B cell (primary cell): Measurements from ENCODE around the gene TWF2. TPM values are rescaled to one million over a fixed set of nuclear protein-coding genes. Genes with fewer than 3 reads are reported as not detected.
A peak's percentile ranks its signal among the peaks of the same experiment; 100 is the strongest.

Experiments used
- ATAC-seq: fragments of 200-7000 bp; cut with Tn5 transposase; one replicate; pipeline ENCODE4 v1.10.0; 2021; ENCODE audit warnings: low read depth, mild to moderate bottlenecking, moderate number of reproducible peaks, moderate library complexity
- CTCF ChIA-PET: fragments of 350-600 bp; sonication (Branson Sonifier 250); formaldehyde crosslinking; loops from one replicate; lab custom pipeline; 2021; ENCODE audit warnings: antibody characterized with exemption, inconsistent platforms; lab: Charles Lee
- POLR2A ChIA-PET: fragments of 350-600 bp; sonication (Branson Sonifier 250); formaldehyde crosslinking; loops from one replicate; lab custom pipeline; 2021; ENCODE audit warnings: antibody characterized with exemption; lab: Charles Lee
- DNase-seq: peaks from one replicate; pipeline ENCODE4 v3.0.0; 2013
- H2AFZ ChIP-seq: 2 replicates; pipeline ENCODE4 v1.6.1; 2012; ENCODE audit warnings: mild to moderate bottlenecking, low read depth, low read length; ENCODE audit not compliant: insufficient read depth, poor library complexity, severe bottlenecking
- H3K27ac ChIP-seq, 2 donors: 1 replicate in 1 of 2; 2 replicates in 1 of 2; pipeline ENCODE4 v1.5.1; 2012 to 2013; ENCODE audit warnings: low read length in 2 of 2, mild to moderate bottlenecking in 2 of 2, moderate library complexity in 1 of 2
- H3K27me3 ChIP-seq, 4 experiments: fragments of 200-600 bp in 1 of 4; sonication (generic) in 1 of 4; replicated peaks in 1 of 4; 1 replicate in 2 of 4; 2 replicates in 2 of 4; pipeline versions ENCODE4 v1.6.1 to v1.7.0; 2013 to 2016; ENCODE audit warnings: low read length in 3 of 4, mild to moderate bottlenecking in 2 of 4, mixed read lengths in 1 of 4, moderate library complexity in 1 of 4; ENCODE audit not compliant: insufficient read depth in 4 of 4, control insufficient read depth in 3 of 4; ENCODE audit errors: control extremely low read depth in 1 of 4
- H3K36me3 ChIP-seq, 2 experiments: replicated peaks in 1 of 2; 1 replicate in 1 of 2; 2 replicates in 1 of 2; pipeline versions ENCODE4 v1.6.1 to v1.7.1; 2013; ENCODE audit warnings: low read length in 1 of 2; ENCODE audit not compliant: insufficient read depth in 2 of 2, control insufficient read depth in 1 of 2; ENCODE audit errors: control extremely low read depth in 1 of 2, extremely low read depth in 1 of 2
- H3K4me1 ChIP-seq, 2 donors: fragments of 200-600 bp in 1 of 2; sonication (generic) in 1 of 2; 1 replicate in 1 of 2; 2 replicates in 1 of 2; pipeline versions ENCODE4 v1.5.1 to v1.6.1; 2013 to 2017; ENCODE audit warnings: low read length in 2 of 2; ENCODE audit not compliant: control insufficient read depth in 2 of 2, insufficient read depth in 2 of 2
- H3K4me2 ChIP-seq: replicated peaks from 2 replicates; pipeline ENCODE3; 2012; ENCODE audit warnings: mild to moderate bottlenecking, low read depth, low read length; ENCODE audit not compliant: poor library complexity, severe bottlenecking
- H3K4me3 ChIP-seq, 5 experiments: fragments of 200-600 bp in 1 of 5; sonication (generic) in 1 of 5; 1 replicate in 3 of 5; 2 replicates in 2 of 5; pipeline versions ENCODE4 v1.5.1 to v1.7.0; 2011 to 2016; ENCODE audit warnings: low read length in 4 of 5, mild to moderate bottlenecking in 4 of 5, low read depth in 2 of 5, control low read depth in 1 of 5, moderate library complexity in 1 of 5; ENCODE audit not compliant: insufficient read depth in 1 of 5; ENCODE audit errors: control extremely low read depth in 1 of 5, extremely low read depth in 1 of 5
- H3K79me2 ChIP-seq: fragments of 200-600 bp; sonication (generic); one replicate; pipeline ENCODE4 v1.6.0; 2016; ENCODE audit warnings: low read length; ENCODE audit not compliant: control insufficient read depth, insufficient read depth
- H3K9ac ChIP-seq: fragments of 200-600 bp; sonication (generic); 2 replicates; pipeline ENCODE4 v1.6.1; 2017; ENCODE audit warnings: mild to moderate bottlenecking, low read length, moderate library complexity
- H3K9me3 ChIP-seq, 3 donors: one replicate each; pipeline versions ENCODE4 v1.6.1 to v1.7.1; 2013; ENCODE audit warnings: low read length in 2 of 3; ENCODE audit not compliant: control insufficient read depth in 2 of 3, insufficient read depth in 1 of 3; ENCODE audit errors: control extremely low read depth in 1 of 3
- H4K20me1 ChIP-seq: 2 replicates; pipeline ENCODE4 v1.6.0; 2012; ENCODE audit warnings: mild to moderate bottlenecking, low read length; ENCODE audit not compliant: insufficient read depth, control insufficient read depth, poor library complexity, severe bottlenecking
- H3K27ac Mint-ChIP-seq: one replicate; pipeline ENCODE4 v1.8.0; 2021; ENCODE audit warnings: mixed read lengths
- H3K27me3 Mint-ChIP-seq: one replicate; pipeline ENCODE4 v1.8.0; 2021; ENCODE audit warnings: mixed read lengths
- H3K4me1 Mint-ChIP-seq: one replicate; pipeline ENCODE4 v1.8.0; 2021; ENCODE audit warnings: mixed read lengths
- H3K4me3 Mint-ChIP-seq: one replicate; pipeline ENCODE4 v1.8.0; 2021; ENCODE audit warnings: mixed read lengths
- H3K9me3 Mint-ChIP-seq: one replicate; pipeline ENCODE4 v1.8.0; 2022; ENCODE audit warnings: mixed read lengths; ENCODE audit not compliant: insufficient read depth
- CTCF ChIP-seq: fragments of 200-600 bp; IDR thresholded peaks from one replicate; pipeline ENCODE4 v1.8.0; 2022; ENCODE audit warnings: antibody characterized with exemption, mild to moderate bottlenecking
- EZH2 ChIP-seq: IDR thresholded peaks from 2 replicates; pipeline ENCODE4 v1.6.1; 2012; ENCODE audit warnings: borderline replicate concordance, low read depth, mild to moderate bottlenecking, moderate library complexity, low read length; ENCODE audit not compliant: insufficient read depth, poor library complexity, severe bottlenecking
- WGBS: methylation state at CpG from one replicate; pipeline ENCODE4 v1.1.5; 2013; ENCODE audit warnings: missing lambda C conversion rate; ENCODE audit not compliant: insufficient coverage; 5-methylcytosine and 5-hydroxymethylcytosine counted together
- intact Hi-C: fragments of 100-400 bp; cut with micrococcal nuclease; formaldehyde crosslinking; loops from one replicate; pipeline ENCODE4 v1.10.0; 2022
- polyA plus RNA-seq: library from polyadenylated mRNA; depleted of rRNA; stranded (reverse); fragments of >200 nt; gene quantifications from 2 replicates; pipeline ENCODE4 v1.2.3, GENCODE V29; 2012
- total RNA-seq, 2 donors: library from RNA; stranded (reverse); fragments of 120-200 nt in 1 of 2; gene quantifications; 1 replicate in 1 of 2; 2 replicates in 1 of 2; pipeline versions ENCODE4 v1.2.3 to v1.2.4, GENCODE V29; 2013 to 2022

TWF2 gene
- total and polyA plus RNA-seq, 2 donors (not counting 1 experiment from before 2014, with no cell fraction given) = 60.3 to 88.2 TPM

GRCh38 chr3:52270252-52270754 lies 31.3 kb upstream of the TWF2 start:
- 52% methylated on average over 4 of the region's 9 CpGs for WGBS
- POLR2A ChIA-PET = interaction anchor here (1.6 kb wide), 1 partner anchor 17 kb away, joined by 4 read pairs; no protein-coding TSS in a partner anchor
- Histone ChIP-seq H3K36me3 (peaks cover 5 to 66% of the 10 kb centered on the region in 2 experiments), H2AFZ (no peak overlapping the region), H3K9ac (no peak overlapping the region), H3K27ac (peak overlapping the region; percentile 41 to 70), H4K20me1 (peaks cover 80% of the 10 kb centered on the region), H3K9me3 (no peaks in the 10 kb centered on the region), H3K4me3 (peak overlapping the region in 1 of 5 experiments; percentile 16), H3K27me3 (no peaks in the 10 kb centered on the region), H3K79me2 (peaks cover 99% of the 10 kb centered on the region), H3K4me2 (peak overlapping the region; percentile 53), H3K4me1 (peaks cover 37 to 45% of the 10 kb centered on the region in 2 donors)
- TF ChIP-seq CTCF (no peak), EZH2 (no peak)
- peak overlapping the region; percentile 73 for H3K4me3 Mint-ChIP-seq
- peak overlapping the region; percentile 86 for H3K27ac Mint-ChIP-seq
- H3K27me3 Mint-ChIP-seq = no peaks in the 10 kb centered on the region
- no peak for DNase-seq
- intact Hi-C loops = no loop called here
- H3K4me1 Mint-ChIP-seq = peaks cover 66% of the 10 kb centered on the region
- CTCF ChIA-PET = interaction anchor here (0.7 to 1.6 kb wide), 5 partner anchors 10 to 50 kb away, joined by 3 to 7 read pairs (median 3); partner anchors contain the start of gene TLR9
- no peaks in the 10 kb centered on the region for H3K9me3 Mint-ChIP-seq
- no peak for ATAC-seq

- H3K4me1 ChIP-seq = peaks cover 35 to 43% of the 10 kb centered on the region in 2 donors
- H4K20me1 ChIP-seq = peaks cover 75% of the 10 kb centered on the region
- H3K27me3 ChIP-seq = no peaks in the 10 kb centered on the region
- no CpG with 5 or more reads among the region's 3 CpGs for WGBS
- peak overlapping the region; percentile 41 to 70 for H3K27ac ChIP-seq
- no peaks in the 10 kb centered on the region for H3K9me3 ChIP-seq
- H3K36me3 ChIP-seq = peaks cover 5 to 71% of the 10 kb centered on the region in 2 experiments
- TF ChIP-seq CTCF (no peak), EZH2 (no peak)
- ChIA-PET CTCF (interaction anchor here (1.2 kb wide), 1 partner anchor 43 kb away, joined by 3 read pairs; no protein-coding TSS in a partner anchor), POLR2A (no interaction called here)
- intact Hi-C loops = no loop called here
- DNase-seq (no peak), ATAC-seq (no peak)
- H3K4me3 ChIP-seq = no peak overlapping the region
- no peak overlapping the region for H3K4me3 Mint-ChIP-seq
- no peak overlapping the region for H2AFZ ChIP-seq
- no peak overlapping the region for H3K9ac ChIP-seq
- H3K9me3 Mint-ChIP-seq = no peaks in the 10 kb centered on the region
- peaks cover 64% of the 10 kb centered on the region for H3K4me1 Mint-ChIP-seq
- H3K27ac Mint-ChIP-seq = peak overlapping the region; percentile 86
- H3K4me2 ChIP-seq = no peak overlapping the region
- no peaks in the 10 kb centered on the region for H3K27me3 Mint-ChIP-seq
- peaks cover 99% of the 10 kb centered on the region for H3K79me2 ChIP-seq
These were observed 30.8 kb upstream of the TWF2 start for GRCh38 chr3:52269776-52270175.
